A549 (cell line): ENCODE measurements around the gene NADK.

Experiments
- CTCF ChIP-seq: fragments of >200 bp; sonication (Bioruptor Twin); formaldehyde crosslinking; IDR thresholded peaks from 3 replicates; pipeline ENCODE4 v1.5.1; 2016
- PBX3 ChIP-seq: IDR thresholded peaks from 2 replicates; pipeline ENCODE4 v1.6.1; 2012

GRCh38 chr1:1815606-1816281 is 37.5 kb upstream of the NADK start:
- TF ChIP-seq CTCF = no peak
- no peak for TF ChIP-seq PBX3
